ENCODE results near the gene CXCR4.

GRCh38 chr2:136069773-136070172, 48.2 kb downstream of the CXCR4 start:
- TF ChIP-seq EZH2 (IDR thresholded peaks at IDR 0.05; ENCODE audit: low read depth): no peak
- TF ChIP-seq CTCF (conservative IDR thresholded peaks at IDR 0.05): no peak

Data from PC-9 (cell line).